Activated naive CD4-positive, alpha-beta T cell treated with anti-CD3 and anti-CD28 coated beads for 36 hours (primary cell): ENCODE data around the gene ITGAE. TPM values are rescaled to one million over a fixed set of nuclear protein-coding genes. Genes with fewer than 3 reads are reported as not detected.
A peak's percentile ranks its signal among the peaks of the same experiment; 100 is the strongest.

Experiments
- CTCF ChIA-PET: fragments of 350-600 bp; sonication (Branson Sonifier 250); formaldehyde crosslinking; loops from one replicate; lab custom pipeline; 2021; ENCODE audit warnings: antibody characterized with exemption; lab: Charles Lee
- DNase-seq: peaks from one replicate; pipeline ENCODE4 v3.0.0-alpha.2; 2020
- H3K27ac Mint-ChIP-seq: one replicate; pipeline ENCODE4 v1.8.0; 2021; ENCODE audit warnings: mild to moderate bottlenecking, mixed read lengths
- H3K27me3 Mint-ChIP-seq: one replicate; pipeline ENCODE4 v1.8.0; 2021; ENCODE audit warnings: low read depth, mixed read lengths
- H3K36me3 Mint-ChIP-seq: one replicate; pipeline ENCODE4 v1.8.0; 2021; ENCODE audit warnings: low read depth, mixed read lengths
- H3K4me1 Mint-ChIP-seq: one replicate; pipeline ENCODE4 v1.8.0; 2021; ENCODE audit warnings: low read depth, mixed read lengths
- H3K4me3 Mint-ChIP-seq: one replicate; pipeline ENCODE4 v1.8.0; 2021; ENCODE audit warnings: mild to moderate bottlenecking, moderate library complexity, mixed read lengths
- H3K9me3 Mint-ChIP-seq: one replicate; pipeline ENCODE4 v1.8.0; 2021; ENCODE audit warnings: mixed read lengths
- intact Hi-C: fragments of 100-400 bp; cut with micrococcal nuclease; formaldehyde crosslinking; loops from one replicate; pipeline ENCODE4 v1.15.1; 2023
- total RNA-seq, 2 experiments: library from RNA; stranded (reverse); gene quantifications; one replicate each; pipeline ENCODE4 v1.2.3, GENCODE V29; 2021

The ITGAE gene
- total RNA-seq, 2 experiments from 2014 or later = 31.7 to 32.4 TPM

- CTCF ChIA-PET = interaction anchor here (0.9 to 2.5 kb wide), 6 partner anchors 11 to 42 kb away, joined by 3 to 9 read pairs (median 4); no protein-coding TSS in a partner anchor
- Mint-ChIP-seq H3K4me3 (peak within 1 kb of the TSS; percentile 94), H3K27me3 (no peaks in the 10 kb centered on the region), H3K9me3 (peaks cover 3% of the 10 kb centered on the region), H3K27ac (peak within 1 kb of the TSS; percentile 88), H3K4me1 (peaks cover 20% of the 10 kb centered on the region), H3K36me3 (peaks cover 7% of the 10 kb centered on the region)
- DNase-seq = peak; percentile 48
- intact Hi-C loops = loop anchor here (1.0 to 2.0 kb wide), 3 partner anchors 15 to 42 kb away; partner anchors contain the start of gene HASPIN
These were observed 105.1 kb downstream of the ITGAE start, which contains the start of gene P2RX5 for GRCh38 chr17:3695723-3696411. P2RX5 (minus strand) TSS chr17:3696155; CDS start chr17:3696005, 150 bp downstream.

- Mint-ChIP-seq H3K27me3 (no peaks in the 10 kb centered on the region), H3K27ac (peak overlapping the region; percentile 75), H3K36me3 (peaks cover 11% of the 10 kb centered on the region), H3K4me1 (peaks cover 18% of the 10 kb centered on the region), H3K4me3 (peak overlapping the region; percentile 94), H3K9me3 (peaks cover 3% of the 10 kb centered on the region)
- DNase-seq = no peak
- intact Hi-C loops = loop anchor here (1.0 kb wide), 1 partner anchor 16 kb away; no protein-coding TSS in a partner anchor
- CTCF ChIA-PET = interaction anchor here (0.9 to 2.5 kb wide), 5 partner anchors 12 to 43 kb away, joined by 3 to 9 read pairs (median 4); no protein-coding TSS in a partner anchor
These were observed 105.8 kb downstream of the ITGAE start for GRCh38 chr17:3695129-3695722.

- peaks cover 16% of the 10 kb centered on the region for H3K36me3 Mint-ChIP-seq
- H3K9me3 Mint-ChIP-seq = peaks cover 3% of the 10 kb centered on the region
- no peak overlapping the region for H3K27ac Mint-ChIP-seq
- CTCF ChIA-PET = interaction anchor here (0.8 to 2.5 kb wide), 2 partner anchors 42 to 44 kb away, joined by 3 to 9 read pairs; no protein-coding TSS in a partner anchor
- H3K4me1 Mint-ChIP-seq = peaks cover 18% of the 10 kb centered on the region
- peak overlapping the region; percentile 94 for H3K4me3 Mint-ChIP-seq
- intact Hi-C loops = no loop called here
- peak; percentile 23 for DNase-seq
- H3K27me3 Mint-ChIP-seq = no peaks in the 10 kb centered on the region
These were observed 107.2 kb downstream of the ITGAE start for GRCh38 chr17:3693829-3694231.

- intact Hi-C loops = no loop called here
- Mint-ChIP-seq H3K4me3 (no peak overlapping the region), H3K27me3 (no peaks in the 10 kb centered on the region), H3K4me1 (peaks cover 18% of the 10 kb centered on the region), H3K36me3 (peaks cover 19% of the 10 kb centered on the region), H3K9me3 (peaks cover 3% of the 10 kb centered on the region), H3K27ac (no peak overlapping the region)
- DNase-seq = no peak
- CTCF ChIA-PET = no interaction called here
These were observed 107.8 kb downstream of the ITGAE start for GRCh38 chr17:3693141-3693540.

GRCh38 chr17:3692346-3692745 lies 108.6 kb downstream of the ITGAE start:
- no peaks in the 10 kb centered on the region for H3K27me3 Mint-ChIP-seq
- peaks cover 18% of the 10 kb centered on the region for H3K4me1 Mint-ChIP-seq
- H3K9me3 Mint-ChIP-seq = no peaks in the 10 kb centered on the region
- no peak for DNase-seq
- no peak overlapping the region for H3K27ac Mint-ChIP-seq
- H3K4me3 Mint-ChIP-seq = no peak overlapping the region
- peaks cover 19% of the 10 kb centered on the region for H3K36me3 Mint-ChIP-seq
- CTCF ChIA-PET = no interaction called here
- intact Hi-C loops = no loop called here

- intact Hi-C loops = no loop called here
- Mint-ChIP-seq H3K36me3 (peaks cover 19% of the 10 kb centered on the region), H3K27ac (no peak overlapping the region), H3K9me3 (no peaks in the 10 kb centered on the region), H3K27me3 (no peaks in the 10 kb centered on the region), H3K4me3 (no peak overlapping the region), H3K4me1 (peaks cover 16% of the 10 kb centered on the region)
- CTCF ChIA-PET = interaction anchor here (1.5 kb wide), 1 partner anchor 46 kb away, joined by 3 read pairs; no protein-coding TSS in a partner anchor
- DNase-seq = no peak
These were observed 109.3 kb downstream of the ITGAE start for GRCh38 chr17:3691617-3692067.

- CTCF ChIA-PET = interaction anchor here (1.5 kb wide), 1 partner anchor 48 kb away, joined by 3 read pairs; no protein-coding TSS in a partner anchor
These were observed 110.8 kb downstream of the ITGAE start for GRCh38 chr17:3690094-3690715.

GRCh38 chr17:3689262-3690093 lies 111.5 kb downstream of the ITGAE start:
- Mint-ChIP-seq H3K27me3 (no peaks in the 10 kb centered on the region), H3K27ac (no peak overlapping the region), H3K36me3 (peaks cover 19% of the 10 kb centered on the region), H3K4me1 (peaks cover 12% of the 10 kb centered on the region), H3K9me3 (no peaks in the 10 kb centered on the region), H3K4me3 (no peak overlapping the region)
- no peak for DNase-seq
- CTCF ChIA-PET = interaction anchor here (1.5 kb wide), 1 partner anchor 34 kb away, joined by 3 read pairs; the partner anchor contains the start of gene HASPIN
- intact Hi-C loops = no loop called here

More at GRCh38 chr17:3690094-3690715, 110.8 kb downstream of the ITGAE start:
- no peaks in the 10 kb centered on the region for H3K9me3 Mint-ChIP-seq
- DNase-seq = no peak
- H3K4me1 Mint-ChIP-seq = peaks cover 15% of the 10 kb centered on the region
- H3K36me3 Mint-ChIP-seq = peaks cover 19% of the 10 kb centered on the region
- H3K4me3 Mint-ChIP-seq = no peak overlapping the region
- no peak overlapping the region for H3K27ac Mint-ChIP-seq
- intact Hi-C loops = no loop called here
- no peaks in the 10 kb centered on the region for H3K27me3 Mint-ChIP-seq

- no peak for DNase-seq
- Mint-ChIP-seq H3K27me3 (no peaks in the 10 kb centered on the region), H3K4me3 (no peak overlapping the region), H3K36me3 (peaks cover 17% of the 10 kb centered on the region), H3K4me1 (peaks cover 6% of the 10 kb centered on the region), H3K9me3 (no peaks in the 10 kb centered on the region), H3K27ac (no peak overlapping the region)
- intact Hi-C loops = no loop called here
- CTCF ChIA-PET = interaction anchor here (1.5 kb wide), 1 partner anchor 35 kb away, joined by 3 read pairs; the partner anchor contains the start of gene HASPIN
These were observed 112.1 kb downstream of the ITGAE start for GRCh38 chr17:3688852-3689261.

- no peaks in the 10 kb centered on the region for H3K9me3 Mint-ChIP-seq
- H3K36me3 Mint-ChIP-seq = peaks cover 18% of the 10 kb centered on the region
- no peak overlapping the region for H3K27ac Mint-ChIP-seq
- H3K4me1 Mint-ChIP-seq = peaks cover 4% of the 10 kb centered on the region
- intact Hi-C loops = no loop called here
- CTCF ChIA-PET = interaction anchor here (0.8 to 1.5 kb wide), 2 partner anchors 19 to 35 kb away, joined by 3 to 4 read pairs; partner anchors contain the start of gene HASPIN
- DNase-seq = no peak
- no peaks in the 10 kb centered on the region for H3K27me3 Mint-ChIP-seq
- H3K4me3 Mint-ChIP-seq = no peak overlapping the region
These were observed 112.9 kb downstream of the ITGAE start for GRCh38 chr17:3688027-3688553.

- intact Hi-C loops = no loop called here
- CTCF ChIA-PET = no interaction called here
- H3K27ac Mint-ChIP-seq = no peak overlapping the region
These were observed 115.8 kb downstream of the ITGAE start for GRCh38 chr17:3685174-3685573.

More at GRCh38 chr17:3685174-3685573, 115.8 kb downstream of the ITGAE start:
- Mint-ChIP-seq H3K4me3 (no peak overlapping the region), H3K9me3 (no peaks in the 10 kb centered on the region), H3K36me3 (peaks cover 13% of the 10 kb centered on the region), H3K4me1 (peaks cover 7% of the 10 kb centered on the region), H3K27me3 (no peaks in the 10 kb centered on the region)
- DNase-seq = no peak
